ENCODE data around the gene AP1B1.
"Not testable (repeated sequence)": the region's sequence is repeated elsewhere in the genome, so short reads cannot be mapped to it uniquely, and the experiment has no call there.

AP1B1 gene

DNA sequence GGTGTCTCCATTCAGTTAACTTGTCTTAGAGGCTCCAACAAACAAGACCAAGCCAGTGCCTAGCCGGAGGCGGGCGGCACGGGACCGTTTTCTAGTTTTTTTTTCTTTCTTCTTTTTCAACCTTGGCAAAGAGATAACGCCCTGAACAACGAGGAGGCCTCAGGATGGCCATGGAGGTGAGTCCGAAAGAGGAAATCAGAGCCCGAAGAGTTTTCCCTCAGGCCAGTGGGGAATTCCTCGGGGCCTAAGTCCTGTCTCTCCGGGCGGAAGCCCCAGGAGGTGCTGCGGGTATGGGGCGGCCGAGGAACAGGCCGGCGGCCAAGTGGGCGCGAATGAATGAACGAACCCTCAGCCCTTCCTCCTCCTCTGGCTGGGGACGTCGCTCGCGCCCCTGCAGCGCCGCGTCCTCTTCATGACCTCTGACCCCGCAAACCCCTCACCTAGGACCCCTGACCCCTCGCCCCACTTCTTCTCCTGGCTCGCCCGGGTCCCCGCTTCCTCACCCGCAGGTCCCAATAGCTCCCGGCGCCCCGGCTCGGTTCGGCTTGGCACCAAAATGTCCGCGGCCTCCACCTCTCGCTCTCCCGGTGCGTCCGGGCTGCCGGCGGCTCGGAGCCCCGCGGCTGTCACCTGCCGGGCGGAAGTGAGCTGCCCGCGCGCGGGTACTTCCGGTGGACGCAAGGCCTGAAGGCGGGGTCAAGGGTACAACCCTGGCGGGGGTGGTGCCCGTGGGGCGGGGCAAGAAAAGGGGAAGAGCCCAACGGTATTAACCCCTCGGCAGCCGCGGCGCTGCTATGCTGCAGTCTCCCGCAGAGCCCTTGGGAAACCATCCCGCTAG lies at the start of gene AP1B1:
TSS of gene AP1B1 (minus strand) at position 650 of the 838 bp plus-strand sequence. CDS start 21,327 bp downstream, outside the sequence.
- H3K36me3 Mint-ChIP-seq, result no peaks in the 10 kb centered on the region
- H3K9me3 Mint-ChIP-seq, result no peaks in the 10 kb centered on the region
- H3K4me3 Mint-ChIP-seq, result peak within 1 kb of the TSS; percentile 93
- peaks cover 42% of the 10 kb centered on the region for H3K4me1 Mint-ChIP-seq
- no peaks in the 10 kb centered on the region for H3K27me3 Mint-ChIP-seq
- peak within 1 kb of the TSS; percentile 82 for H3K27ac Mint-ChIP-seq

- H3K4me3 Mint-ChIP-seq, result no peak overlapping the region
- H3K9me3 Mint-ChIP-seq, result no peaks in the 10 kb centered on the region
- no peaks in the 10 kb centered on the region for H3K27me3 Mint-ChIP-seq
- H3K27ac Mint-ChIP-seq, result no peak overlapping the region
- H3K36me3 Mint-ChIP-seq, result no peaks in the 10 kb centered on the region
- no peaks in the 10 kb centered on the region for H3K4me1 Mint-ChIP-seq
Measured at GRCh38 chr22:29435236-29436136, 47.1 kb upstream of the AP1B1 start.

DNA sequence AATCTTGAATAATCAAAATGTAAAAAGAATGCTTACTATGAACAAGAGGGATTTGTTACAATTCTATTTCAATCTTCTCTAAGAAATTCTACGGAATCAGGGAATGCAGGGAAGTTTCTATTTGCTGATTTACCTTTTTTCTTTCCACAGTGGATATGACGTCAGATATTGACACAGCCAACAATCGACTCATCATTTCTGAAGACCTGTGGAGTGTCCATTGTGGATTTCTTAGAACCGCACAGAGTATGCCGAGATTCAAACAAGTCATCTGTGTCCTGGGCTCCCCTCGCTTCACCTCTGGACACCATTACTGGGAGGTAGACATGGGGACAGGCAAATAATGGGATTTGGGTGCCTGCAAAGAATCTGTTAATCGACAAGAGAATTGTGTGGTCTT lies 45.9 kb upstream of the AP1B1 start:
- Mint-ChIP-seq H3K9me3 (no peaks in the 10 kb centered on the region), H3K27ac (no peak overlapping the region), H3K4me3 (no peak overlapping the region), H3K4me1 (no peaks in the 10 kb centered on the region), H3K36me3 (no peaks in the 10 kb centered on the region), H3K27me3 (no peaks in the 10 kb centered on the region)

- H3K4me3 Mint-ChIP-seq, result no peak overlapping the region
- H3K27ac Mint-ChIP-seq, result no peak overlapping the region
- H3K27me3 Mint-ChIP-seq, result no peaks in the 10 kb centered on the region
- no peaks in the 10 kb centered on the region for H3K9me3 Mint-ChIP-seq
- H3K36me3 Mint-ChIP-seq, result no peaks in the 10 kb centered on the region
- H3K4me1 Mint-ChIP-seq, result no peaks in the 10 kb centered on the region
Measured at GRCh38 chr22:29433856-29434255, 45.5 kb upstream of the AP1B1 start.

- no peak overlapping the region for H3K27ac Mint-ChIP-seq
- H3K9me3 Mint-ChIP-seq, result no peaks in the 10 kb centered on the region
- no peaks in the 10 kb centered on the region for H3K36me3 Mint-ChIP-seq
- H3K4me3 Mint-ChIP-seq, result no peak overlapping the region
- H3K4me1 Mint-ChIP-seq, result no peaks in the 10 kb centered on the region
- no peaks in the 10 kb centered on the region for H3K27me3 Mint-ChIP-seq
Measured at GRCh38 chr22:29431986-29432385, 43.6 kb upstream of the AP1B1 start.

- H3K4me3 Mint-ChIP-seq, result no peak overlapping the region
- H3K9me3 Mint-ChIP-seq, result no peaks in the 10 kb centered on the region
- H3K4me1 Mint-ChIP-seq, result no peaks in the 10 kb centered on the region
- no peaks in the 10 kb centered on the region for H3K27me3 Mint-ChIP-seq
- H3K27ac Mint-ChIP-seq, result no peak overlapping the region
- no peaks in the 10 kb centered on the region for H3K36me3 Mint-ChIP-seq
Measured at GRCh38 chr22:29427176-29427760, 38.9 kb upstream of the AP1B1 start.

DNA sequence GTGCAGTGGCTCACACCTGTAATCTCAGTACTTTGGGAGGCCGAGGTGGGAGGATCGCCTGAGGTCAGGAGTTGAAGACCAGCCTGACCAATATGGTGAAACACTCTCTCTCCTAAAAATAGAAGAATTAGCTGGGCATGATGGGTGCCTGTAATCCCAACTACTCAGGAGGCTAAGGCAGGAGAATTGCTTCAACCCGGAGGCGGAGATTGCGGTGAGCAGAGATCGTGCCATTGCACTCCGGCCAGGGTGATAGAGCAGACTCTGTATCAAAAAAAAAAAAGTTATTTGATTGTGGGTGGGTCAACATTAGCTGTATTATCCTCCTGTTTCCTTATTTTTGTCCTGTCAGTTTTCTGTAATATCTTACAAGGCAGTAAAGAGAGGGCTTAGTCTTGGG lies 38.1 kb upstream of the AP1B1 start:
- Mint-ChIP-seq H3K4me3 (no peak overlapping the region), H3K4me1 (no peaks in the 10 kb centered on the region), H3K36me3 (no peaks in the 10 kb centered on the region), H3K9me3 (no peaks in the 10 kb centered on the region), H3K27ac (no peak overlapping the region), H3K27me3 (no peaks in the 10 kb centered on the region)

- H3K9me3 Mint-ChIP-seq, H3K36me3 Mint-ChIP-seq, H3K27ac Mint-ChIP-seq, H3K4me3 Mint-ChIP-seq, H3K27me3 Mint-ChIP-seq: not testable (repeated sequence)
- peaks cover 21% of the 10 kb centered on the region for H3K4me1 Mint-ChIP-seq
Measured at GRCh38 chr22:29418704-29419103, 30.3 kb upstream of the AP1B1 start.

GRCh38 chr22:29414951-29415591 lies 26.7 kb upstream of the AP1B1 start:
- H3K4me1 Mint-ChIP-seq, result peaks cover 21% of the 10 kb centered on the region
- not testable (repeated sequence) for H3K27me3 Mint-ChIP-seq, H3K9me3 Mint-ChIP-seq, H3K36me3 Mint-ChIP-seq
- peak overlapping the region; percentile 99 for H3K27ac Mint-ChIP-seq
- H3K4me3 Mint-ChIP-seq, result peak overlapping the region; percentile 85

DNA sequence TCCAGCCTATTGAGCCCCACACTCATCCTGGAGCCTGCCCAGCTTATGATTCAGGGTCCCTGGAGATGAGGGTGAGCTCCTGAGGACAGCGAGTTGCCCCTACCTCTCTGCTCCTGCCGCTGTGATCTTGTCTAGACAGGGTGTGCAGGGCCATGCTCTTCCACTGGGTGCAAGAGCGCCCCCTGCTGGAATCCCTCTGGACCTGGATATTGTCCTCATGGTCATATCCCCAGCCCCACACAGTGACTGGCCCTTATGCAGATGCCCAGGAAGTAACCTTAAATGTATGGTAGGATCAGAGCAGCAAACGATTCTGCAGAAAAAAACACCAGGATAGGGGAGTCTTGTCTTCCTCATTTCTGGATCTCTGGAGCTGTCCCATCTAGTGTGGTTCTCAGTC lies 24.4 kb upstream of the AP1B1 start:
- H3K36me3 Mint-ChIP-seq, H3K4me3 Mint-ChIP-seq, H3K27ac Mint-ChIP-seq, H3K9me3 Mint-ChIP-seq, H3K27me3 Mint-ChIP-seq: not testable (repeated sequence)
- H3K4me1 Mint-ChIP-seq, result peaks cover 21% of the 10 kb centered on the region

- H3K4me3 Mint-ChIP-seq, H3K27ac Mint-ChIP-seq, H3K27me3 Mint-ChIP-seq: not testable (repeated sequence)
Measured at GRCh38 chr22:29411569-29412211, 23.3 kb upstream of the AP1B1 start.

GRCh38 chr22:29408940-29409339 lies 20.6 kb upstream of the AP1B1 start:
- H3K27me3 Mint-ChIP-seq, result no peaks in the 10 kb centered on the region
- no peak overlapping the region for H3K4me3 Mint-ChIP-seq
- peaks cover 2% of the 10 kb centered on the region for H3K4me1 Mint-ChIP-seq
- H3K27ac Mint-ChIP-seq, result no peak overlapping the region
- H3K9me3 Mint-ChIP-seq, result no peaks in the 10 kb centered on the region
- H3K36me3 Mint-ChIP-seq, result no peaks in the 10 kb centered on the region

More at GRCh38 chr22:29411569-29412211, 23.3 kb upstream of the AP1B1 start:
- H3K9me3 Mint-ChIP-seq, H3K36me3 Mint-ChIP-seq: not testable (repeated sequence)
- H3K4me1 Mint-ChIP-seq, result peaks cover 21% of the 10 kb centered on the region

- not testable (repeated sequence) for H3K4me1 Mint-ChIP-seq, H3K4me3 Mint-ChIP-seq, H3K27me3 Mint-ChIP-seq, H3K36me3 Mint-ChIP-seq, H3K27ac Mint-ChIP-seq, H3K9me3 Mint-ChIP-seq
Measured at GRCh38 chr22:29401538-29401937, 13.2 kb upstream of the AP1B1 start.

DNA sequence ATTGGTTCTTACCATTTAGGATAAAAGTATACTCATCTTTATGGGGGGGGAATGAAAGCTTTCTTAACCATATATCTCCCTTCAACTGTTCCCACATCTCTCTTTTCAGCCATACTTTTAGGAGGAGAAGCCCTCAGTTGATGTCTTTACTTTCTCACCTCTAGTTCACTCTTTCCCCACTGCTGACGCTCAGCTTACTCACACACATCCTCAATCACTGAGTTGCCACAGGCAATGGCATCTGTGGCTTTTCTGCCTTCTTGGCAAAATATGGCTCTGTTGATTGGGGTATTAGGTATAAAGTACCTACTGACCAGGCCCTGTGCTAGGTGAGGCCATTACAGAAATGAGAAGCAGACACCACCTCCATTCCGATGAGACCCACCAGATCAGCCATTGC lies 12.2 kb upstream of the AP1B1 start:
- Mint-ChIP-seq H3K27ac (no peak overlapping the region), H3K27me3 (peaks cover 1% of the 10 kb centered on the region), H3K9me3 (no peaks in the 10 kb centered on the region), H3K4me3 (no peak overlapping the region), H3K36me3 (no peaks in the 10 kb centered on the region), H3K4me1 (no peaks in the 10 kb centered on the region)

- Mint-ChIP-seq H3K27me3 (peaks cover 1% of the 10 kb centered on the region), H3K4me1 (peaks cover 6% of the 10 kb centered on the region), H3K36me3 (no peaks in the 10 kb centered on the region), H3K4me3 (no peak overlapping the region), H3K9me3 (no peaks in the 10 kb centered on the region), H3K27ac (no peak overlapping the region)
Measured at GRCh38 chr22:29397791-29398190, 9.4 kb upstream of the AP1B1 start.
